GM23338 (cell line): ENCODE results near the gene COPS7B. TPM values are rescaled to one million over a fixed set of nuclear protein-coding genes. Genes with fewer than 3 reads are reported as not detected.

Source experiments
- ATAC-seq: fragments of 200-7000 bp; cut with Tn5 transposase; 3 replicates; pipeline ENCODE4 v1.9.1; 2020
- DNase-seq: peaks from one replicate; pipeline ENCODE4 v3.0.0-alpha.2; 2015; ENCODE audit warnings: low spot score
- H2AFZ ChIP-seq: fragments of 200-600 bp; sonication (generic); 2 replicates; pipeline ENCODE4 v1.8.0; 2016; ENCODE audit warnings: antibody characterized with exemption, mild to moderate bottlenecking, moderate library complexity
- H3F3A ChIP-seq: fragments of 200-600 bp; sonication (generic); replicated peaks from 2 replicates; pipeline ENCODE4 v1.8.0; 2017; ENCODE audit warnings: antibody characterized with exemption, mixed run types, low read depth
- H3K27ac ChIP-seq: fragments of 200-600 bp; sonication (generic); 2 replicates; pipeline ENCODE4 v1.6.1; 2016; ENCODE audit warnings: low read depth
- H3K27me3 ChIP-seq: fragments of 200-600 bp; sonication (generic); 2 replicates; pipeline ENCODE4 v1.8.0; 2016; ENCODE audit warnings: mild to moderate bottlenecking, mixed run types, moderate library complexity; ENCODE audit not compliant: insufficient read depth
- H3K36me3 ChIP-seq: fragments of 200-600 bp; sonication (generic); 2 replicates; pipeline ENCODE4 v1.8.0; 2016; ENCODE audit warnings: mild to moderate bottlenecking; ENCODE audit not compliant: insufficient read depth
- H3K4me1 ChIP-seq: fragments of 200-600 bp; sonication (generic); 2 replicates; pipeline ENCODE4 v1.8.0; 2016; ENCODE audit warnings: mild to moderate bottlenecking, moderate library complexity; ENCODE audit not compliant: insufficient read depth
- H3K4me2 ChIP-seq: fragments of 200-600 bp; sonication (generic); 2 replicates; pipeline ENCODE4 v1.7.1; 2017; ENCODE audit warnings: mixed run types
- H3K4me3 ChIP-seq: fragments of 200-600 bp; sonication (generic); 2 replicates; pipeline ENCODE4 v1.6.1; 2016; ENCODE audit warnings: mixed run types
- H3K79me2 ChIP-seq: fragments of 200-600 bp; sonication (generic); replicated peaks from 2 replicates; pipeline ENCODE4 v1.8.0; 2017; ENCODE audit warnings: mild to moderate bottlenecking; ENCODE audit not compliant: insufficient read depth
- H3K9me2 ChIP-seq: fragments of 200-600 bp; sonication (generic); 2 replicates; pipeline ENCODE4 v1.8.0; 2017; ENCODE audit not compliant: insufficient read depth
- H4K20me1 ChIP-seq: fragments of 200-600 bp; sonication (generic); replicated peaks from 2 replicates; pipeline ENCODE4 v1.8.0; 2017; ENCODE audit warnings: mild to moderate bottlenecking; ENCODE audit not compliant: insufficient read depth
- H3K27ac Mint-ChIP-seq: 2 replicates; pipeline ENCODE4 v1.8.0; 2020; ENCODE audit warnings: inconsistent platforms, mild to moderate bottlenecking, moderate library complexity, mixed read lengths
- H3K27me3 Mint-ChIP-seq: 3 replicates; pipeline ENCODE4 v1.8.0; 2022; ENCODE audit warnings: low read depth, mild to moderate bottlenecking, moderate library complexity, mixed read lengths, inconsistent platforms; ENCODE audit not compliant: insufficient read depth, poor library complexity
- H3K36me3 Mint-ChIP-seq: 3 replicates; pipeline ENCODE4 v1.8.0; 2021; ENCODE audit warnings: low read depth, mild to moderate bottlenecking, inconsistent platforms, moderate library complexity, mixed read lengths
- H3K4me1 Mint-ChIP-seq: 3 replicates; pipeline ENCODE4 v1.8.0; 2020; ENCODE audit warnings: mild to moderate bottlenecking, inconsistent platforms, mixed read lengths
- H3K4me3 Mint-ChIP-seq: 3 replicates; pipeline ENCODE4 v1.8.0; 2021; ENCODE audit warnings: moderate library complexity, mild to moderate bottlenecking, inconsistent platforms, mixed read lengths
- H3K9me3 Mint-ChIP-seq: 3 replicates; pipeline ENCODE4 v1.8.0; 2020; ENCODE audit warnings: moderate library complexity, mild to moderate bottlenecking, inconsistent platforms, mixed read lengths
- CREB1 ChIP-seq: fragments of 250-450 bp; sonication (Bioruptor Pico); IDR thresholded peaks from 2 replicates; pipeline ENCODE4 v1.5.0; 2020; ENCODE audit warnings: low read depth, mild to moderate bottlenecking, moderate library complexity
- EZH2phosphoT487 ChIP-seq: fragments of 200-600 bp; sonication (generic); IDR thresholded peaks from one replicate; pipeline ENCODE4 v1.8.1; 2018; ENCODE audit warnings: antibody characterized with exemption; ENCODE audit not compliant: unreplicated experiment
- JUNB ChIP-seq: IDR thresholded peaks from one replicate; pipeline ENCODE4 v1.6.1; 2016; ENCODE audit warnings: antibody characterized with exemption; ENCODE audit not compliant: unreplicated experiment
- NANOG ChIP-seq: IDR thresholded peaks from 2 replicates; pipeline ENCODE4 v1.6.1; 2016; ENCODE audit warnings: antibody characterized with exemption, borderline replicate concordance
- polyA plus RNA-seq: library from polyadenylated mRNA; unstranded; fragments of >200 nt; fragmentation: Nextera tagmentation; extraction: Ambion mirVana; gene quantifications from 2 replicates; pipeline ENCODE4 v1.2.1, GENCODE V29; 2016
- total RNA-seq: library from RNA; depleted of rRNA; stranded (reverse); fragments of >200 nt; shearing (Covaris generic); gene quantifications from 2 replicates; pipeline ENCODE4 v1.2.3, GENCODE V29; 2014
- TF ChIP-seq, protein P1 (sequence below): fragments of 250-450 bp; sonication (Bioruptor Pico); IDR thresholded peaks from 2 replicates; pipeline ENCODE4 v1.5.0; 2020; ENCODE audit warnings: mild to moderate bottlenecking, moderate library complexity
- TF ChIP-seq, protein P2 (sequence below), 2 experiments: fragments of 200-600 bp in 1 of 2; sonication (generic) in 1 of 2; conservative IDR thresholded peaks; 2 replicates each; pipeline versions ENCODE4 v1.5.1 to v1.6.1; 2016 to 2017; ENCODE audit warnings: antibody characterized with exemption in 2 of 2, low read depth in 2 of 2, mild to moderate bottlenecking in 2 of 2, moderate library complexity in 1 of 2

COPS7B gene
- total and polyA plus RNA-seq, 2 experiments from 2014 or later, result 40.9 to 63.7 TPM

- H3K9me2 ChIP-seq, result no peaks in the 10 kb centered on the region
- H3K4me3 ChIP-seq, result no peak overlapping the region
- H3K27me3 Mint-ChIP-seq, result peaks cover 5% of the 10 kb centered on the region
- H4K20me1 ChIP-seq, result no peaks in the 10 kb centered on the region
- no peak overlapping the region for H2AFZ ChIP-seq
- H3K79me2 ChIP-seq, result no peaks in the 10 kb centered on the region
- H3K9me3 Mint-ChIP-seq, result no peaks in the 10 kb centered on the region
- no peaks in the 10 kb centered on the region; the same call in 2 of the 3 replicates for H3K36me3 Mint-ChIP-seq
- ATAC-seq (no peak), DNase-seq (no peak)
- H3K4me2 ChIP-seq, result no peak overlapping the region
- 0 out of 2 replicates have a peak, but pooled peaks cover 4% of the 10 kb centered on the region for H3F3A ChIP-seq
- no peaks in the 10 kb centered on the region for H3K36me3 ChIP-seq
- H3K27ac ChIP-seq, result 0 out of 2 replicates have a peak overlapping the region, but pooled peaks have one; percentile 10
- H3K4me1 Mint-ChIP-seq, result peaks cover 14% of the 10 kb centered on the region
- H3K4me3 Mint-ChIP-seq, result no peak overlapping the region
- H3K4me1 ChIP-seq, result peaks cover 6% of the 10 kb centered on the region
- H3K27ac Mint-ChIP-seq, result no peak overlapping the region
- TF ChIP-seq JUNB (no peak), NANOG (no peak), EZH2phosphoT487 (no peak), CREB1 (CRISPR knock-in tag) (no peak)
- TF ChIP-seq, protein P1, sequence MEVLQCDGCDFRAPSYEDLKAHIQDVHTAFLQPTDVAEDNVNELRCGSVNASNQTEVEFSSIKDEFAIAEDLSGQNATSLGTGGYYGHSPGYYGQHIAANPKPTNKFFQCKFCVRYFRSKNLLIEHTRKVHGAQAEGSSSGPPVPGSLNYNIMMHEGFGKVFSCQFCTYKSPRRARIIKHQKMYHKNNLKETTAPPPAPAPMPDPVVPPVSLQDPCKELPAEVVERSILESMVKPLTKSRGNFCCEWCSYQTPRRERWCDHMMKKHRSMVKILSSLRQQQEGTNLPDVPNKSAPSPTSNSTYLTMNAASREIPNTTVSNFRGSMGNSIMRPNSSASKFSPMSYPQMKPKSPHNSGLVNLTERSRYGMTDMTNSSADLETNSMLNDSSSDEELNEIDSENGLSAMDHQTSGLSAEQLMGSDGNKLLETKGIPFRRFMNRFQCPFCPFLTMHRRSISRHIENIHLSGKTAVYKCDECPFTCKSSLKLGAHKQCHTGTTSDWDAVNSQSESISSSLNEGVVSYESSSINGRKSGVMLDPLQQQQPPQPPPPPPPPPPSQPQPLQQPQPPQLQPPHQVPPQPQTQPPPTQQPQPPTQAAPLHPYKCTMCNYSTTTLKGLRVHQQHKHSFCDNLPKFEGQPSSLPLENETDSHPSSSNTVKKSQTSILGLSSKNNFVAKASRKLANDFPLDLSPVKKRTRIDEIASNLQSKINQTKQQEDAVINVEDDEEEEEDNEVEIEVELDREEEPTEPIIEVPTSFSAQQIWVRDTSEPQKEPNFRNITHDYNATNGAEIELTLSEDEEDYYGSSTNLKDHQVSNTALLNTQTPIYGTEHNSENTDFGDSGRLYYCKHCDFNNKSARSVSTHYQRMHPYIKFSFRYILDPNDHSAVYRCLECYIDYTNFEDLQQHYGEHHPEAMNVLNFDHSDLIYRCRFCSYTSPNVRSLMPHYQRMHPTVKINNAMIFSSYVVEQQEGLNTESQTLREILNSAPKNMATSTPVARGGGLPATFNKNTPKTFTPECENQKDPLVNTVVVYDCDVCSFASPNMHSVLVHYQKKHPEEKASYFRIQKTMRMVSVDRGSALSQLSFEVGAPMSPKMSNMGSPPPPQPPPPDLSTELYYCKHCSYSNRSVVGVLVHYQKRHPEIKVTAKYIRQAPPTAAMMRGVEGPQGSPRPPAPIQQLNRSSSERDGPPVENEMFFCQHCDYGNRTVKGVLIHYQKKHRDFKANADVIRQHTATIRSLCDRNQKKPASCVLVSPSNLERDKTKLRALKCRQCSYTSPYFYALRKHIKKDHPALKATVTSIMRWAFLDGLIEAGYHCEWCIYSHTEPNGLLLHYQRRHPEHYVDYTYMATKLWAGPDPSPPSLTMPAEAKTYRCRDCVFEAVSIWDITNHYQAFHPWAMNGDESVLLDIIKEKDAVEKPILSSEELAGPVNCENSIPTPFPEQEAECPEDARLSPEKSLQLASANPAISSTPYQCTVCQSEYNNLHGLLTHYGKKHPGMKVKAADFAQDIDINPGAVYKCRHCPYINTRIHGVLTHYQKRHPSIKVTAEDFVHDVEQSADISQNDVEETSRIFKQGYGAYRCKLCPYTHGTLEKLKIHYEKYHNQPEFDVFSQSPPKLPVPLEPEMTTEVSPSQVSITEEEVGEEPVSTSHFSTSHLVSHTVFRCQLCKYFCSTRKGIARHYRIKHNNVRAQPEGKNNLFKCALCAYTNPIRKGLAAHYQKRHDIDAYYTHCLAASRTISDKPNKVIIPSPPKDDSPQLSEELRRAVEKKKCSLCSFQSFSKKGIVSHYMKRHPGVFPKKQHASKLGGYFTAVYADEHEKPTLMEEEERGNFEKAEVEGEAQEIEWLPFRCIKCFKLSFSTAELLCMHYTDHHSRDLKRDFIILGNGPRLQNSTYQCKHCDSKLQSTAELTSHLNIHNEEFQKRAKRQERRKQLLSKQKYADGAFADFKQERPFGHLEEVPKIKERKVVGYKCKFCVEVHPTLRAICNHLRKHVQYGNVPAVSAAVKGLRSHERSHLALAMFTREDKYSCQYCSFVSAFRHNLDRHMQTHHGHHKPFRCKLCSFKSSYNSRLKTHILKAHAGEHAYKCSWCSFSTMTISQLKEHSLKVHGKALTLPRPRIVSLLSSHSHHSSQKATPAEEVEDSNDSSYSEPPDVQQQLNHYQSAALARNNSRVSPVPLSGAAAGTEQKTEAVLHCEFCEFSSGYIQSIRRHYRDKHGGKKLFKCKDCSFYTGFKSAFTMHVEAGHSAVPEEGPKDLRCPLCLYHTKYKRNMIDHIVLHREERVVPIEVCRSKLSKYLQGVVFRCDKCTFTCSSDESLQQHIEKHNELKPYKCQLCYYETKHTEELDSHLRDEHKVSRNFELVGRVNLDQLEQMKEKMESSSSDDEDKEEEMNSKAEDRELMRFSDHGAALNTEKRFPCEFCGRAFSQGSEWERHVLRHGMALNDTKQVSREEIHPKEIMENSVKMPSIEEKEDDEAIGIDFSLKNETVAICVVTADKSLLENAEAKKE (CRISPR knock-in tag), result no peak
- TF ChIP-seq, protein P2, sequence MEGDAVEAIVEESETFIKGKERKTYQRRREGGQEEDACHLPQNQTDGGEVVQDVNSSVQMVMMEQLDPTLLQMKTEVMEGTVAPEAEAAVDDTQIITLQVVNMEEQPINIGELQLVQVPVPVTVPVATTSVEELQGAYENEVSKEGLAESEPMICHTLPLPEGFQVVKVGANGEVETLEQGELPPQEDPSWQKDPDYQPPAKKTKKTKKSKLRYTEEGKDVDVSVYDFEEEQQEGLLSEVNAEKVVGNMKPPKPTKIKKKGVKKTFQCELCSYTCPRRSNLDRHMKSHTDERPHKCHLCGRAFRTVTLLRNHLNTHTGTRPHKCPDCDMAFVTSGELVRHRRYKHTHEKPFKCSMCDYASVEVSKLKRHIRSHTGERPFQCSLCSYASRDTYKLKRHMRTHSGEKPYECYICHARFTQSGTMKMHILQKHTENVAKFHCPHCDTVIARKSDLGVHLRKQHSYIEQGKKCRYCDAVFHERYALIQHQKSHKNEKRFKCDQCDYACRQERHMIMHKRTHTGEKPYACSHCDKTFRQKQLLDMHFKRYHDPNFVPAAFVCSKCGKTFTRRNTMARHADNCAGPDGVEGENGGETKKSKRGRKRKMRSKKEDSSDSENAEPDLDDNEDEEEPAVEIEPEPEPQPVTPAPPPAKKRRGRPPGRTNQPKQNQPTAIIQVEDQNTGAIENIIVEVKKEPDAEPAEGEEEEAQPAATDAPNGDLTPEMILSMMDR (conservative IDR thresholded peaks at IDR 0.05; ENCODE audit: low read depth in 2 of 2), result no peak
- no peaks in the 10 kb centered on the region for H3K27me3 ChIP-seq
These were observed 42.7 kb upstream of the COPS7B start for GRCh38 chr2:231743376-231744116.
